ENCODE data around the gene MAGI3.
"Not testable (repeated sequence)": the region's sequence is repeated elsewhere in the genome, so short reads cannot be mapped to it uniquely, and the experiment has no call there.

MAGI3 gene

DNA sequence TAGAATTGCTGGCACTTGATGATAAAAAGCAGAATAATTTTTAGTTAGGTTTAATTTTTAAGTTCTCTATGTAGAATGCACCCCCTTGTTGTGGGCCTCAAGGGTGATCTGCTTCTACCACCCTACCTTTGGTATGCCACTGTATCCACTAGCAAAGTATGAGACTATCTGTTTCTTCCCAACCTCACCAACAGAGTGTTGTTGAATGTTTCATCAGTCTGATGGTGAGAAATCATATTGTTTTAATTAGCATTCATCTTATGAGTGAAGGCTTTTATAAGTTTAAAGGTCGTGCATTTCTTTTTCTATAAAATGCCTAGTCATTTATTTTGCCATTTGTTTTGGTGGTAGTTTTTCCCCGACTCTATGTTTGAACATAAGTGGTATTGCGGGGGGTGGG lies 141.0 kb downstream of the MAGI3 start:
- no peak for DNase-seq

DNA sequence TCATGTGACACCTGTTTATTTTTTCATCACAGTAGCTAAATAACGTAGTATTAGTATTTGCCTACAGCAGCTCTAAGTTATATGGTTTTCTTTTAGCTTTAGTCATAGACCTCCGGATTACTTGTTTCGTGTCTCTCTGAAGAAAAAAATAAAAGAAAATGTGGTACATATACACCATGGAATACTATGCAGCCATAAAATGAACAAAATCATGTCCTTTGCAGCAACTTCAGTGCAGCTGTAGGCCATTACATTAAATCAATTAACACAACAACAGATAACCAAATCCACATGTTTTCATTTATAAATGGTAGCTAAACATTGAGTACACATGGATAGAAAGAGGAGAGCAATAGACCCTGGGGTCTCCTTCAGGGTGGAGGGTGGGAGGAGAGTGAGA lies 142.7 kb downstream of the MAGI3 start:
- DNase-seq: no peak

DNA sequence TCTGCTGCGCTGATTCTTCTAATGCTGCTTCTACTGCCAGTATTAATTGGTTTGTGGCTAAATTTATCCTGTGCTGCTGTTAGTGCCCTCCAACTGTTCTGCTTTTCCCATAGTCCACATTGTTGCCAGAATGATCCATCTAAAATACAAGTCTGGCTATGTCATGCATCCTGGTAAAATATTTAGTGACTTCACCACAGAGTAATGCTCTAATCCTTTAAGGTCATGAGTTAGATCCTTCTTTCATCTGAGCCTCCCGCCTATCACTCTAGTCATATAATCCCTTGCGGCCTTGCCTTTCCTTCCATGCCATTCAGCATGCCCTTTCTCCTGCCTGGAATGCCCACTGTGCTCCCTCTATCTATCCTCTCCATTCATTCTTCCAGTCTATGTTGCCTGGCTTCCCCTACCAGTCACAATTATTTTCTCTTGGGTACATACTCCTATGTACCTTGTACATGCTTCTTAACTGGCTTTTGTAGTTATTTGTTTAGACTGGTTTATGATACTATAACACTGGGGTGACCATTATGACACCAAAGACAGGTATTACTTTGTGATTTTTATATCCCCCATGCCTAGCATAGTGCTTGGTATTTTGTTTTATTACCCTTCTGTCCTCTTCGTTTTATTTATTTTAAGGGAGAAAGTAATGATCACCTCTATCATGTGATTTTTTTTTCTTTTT lies 144.0 kb downstream of the MAGI3 start:
- no peak for DNase-seq

DNA sequence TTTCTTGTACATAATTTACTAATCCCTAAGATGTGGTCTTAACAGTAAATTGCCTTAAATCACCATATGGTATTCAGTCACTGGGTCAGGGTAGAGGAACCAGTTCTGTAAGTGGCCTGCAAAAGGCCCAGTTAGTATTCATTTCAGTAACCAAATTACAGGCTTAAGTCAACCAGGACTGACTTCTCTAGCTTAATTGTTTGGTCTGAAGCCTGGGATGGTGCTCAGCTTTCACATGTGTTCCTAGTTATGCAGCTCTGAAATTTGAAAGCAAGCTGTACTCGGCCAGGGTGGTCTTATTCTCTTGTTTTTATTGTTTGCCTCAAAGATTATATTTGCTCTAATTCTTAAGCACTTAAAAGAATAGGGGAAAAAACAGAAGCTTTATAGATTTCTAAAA lies 144.6 kb downstream of the MAGI3 start:
- no peak for DNase-seq

DNA sequence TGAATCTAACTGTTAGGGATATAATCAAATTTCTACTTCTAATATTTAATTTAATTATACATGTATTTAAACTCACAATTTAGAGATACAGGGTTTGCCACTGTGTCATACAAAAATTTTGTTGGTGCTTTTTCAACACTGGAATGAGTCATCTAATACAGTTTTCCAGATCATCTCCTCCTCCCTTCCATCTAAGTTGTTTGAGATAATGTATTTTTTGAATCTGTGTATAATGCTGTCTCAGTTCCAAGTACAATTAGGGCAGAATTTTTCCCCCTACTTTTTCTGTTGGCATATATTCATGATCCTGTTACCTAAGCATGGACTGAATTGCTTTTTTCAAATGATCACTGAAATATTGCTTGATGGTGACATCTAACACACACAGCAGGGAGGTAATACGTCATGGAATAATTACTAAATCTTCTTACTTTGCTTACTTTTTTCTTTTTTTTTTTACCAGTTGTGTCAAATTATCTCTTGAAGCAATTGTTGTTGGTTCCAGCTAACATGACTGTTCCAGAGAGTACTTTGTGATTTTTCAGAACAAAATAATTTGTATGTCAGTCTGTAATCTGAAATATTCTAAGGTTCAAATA lies 146.0 kb downstream of the MAGI3 start:
- DNase-seq: no peak

DNA sequence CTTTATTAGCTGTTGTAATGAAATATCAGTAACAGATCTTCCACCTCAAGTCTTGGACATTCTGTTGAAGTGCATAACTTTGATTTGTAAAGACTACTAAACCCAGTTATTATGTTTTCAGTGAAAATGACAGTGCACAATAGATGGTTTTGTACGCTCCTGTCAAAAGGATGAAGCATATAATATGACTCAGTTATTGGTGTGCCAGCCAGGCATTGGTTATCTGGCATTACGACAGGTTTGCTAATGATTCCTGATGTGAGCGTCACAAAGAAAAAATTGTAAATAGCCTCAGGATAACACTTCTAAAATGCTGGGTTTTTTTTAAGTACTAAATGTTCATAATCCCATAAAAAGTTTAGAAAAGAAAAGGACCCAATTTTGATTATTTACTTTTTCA lies 147.9 kb downstream of the MAGI3 start:
- DNase-seq: no peak

DNA sequence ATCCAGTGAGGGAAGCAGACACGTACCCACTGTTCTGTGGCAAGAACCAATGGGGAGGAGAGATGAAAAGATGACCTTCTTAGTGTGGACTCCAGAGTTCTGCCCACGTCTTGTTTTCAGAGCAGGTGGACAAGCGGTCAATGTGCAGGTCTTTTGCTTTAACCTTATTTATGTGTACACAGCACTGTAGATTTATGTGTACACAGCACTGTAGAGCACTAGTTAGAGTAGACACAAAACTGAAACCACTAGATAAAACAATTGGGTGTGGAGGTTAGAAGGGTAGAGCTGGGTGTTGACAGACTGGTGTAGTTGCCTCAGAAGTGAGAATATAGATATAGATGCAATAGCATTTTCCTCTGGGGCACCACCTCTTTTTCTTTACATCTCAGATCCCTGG lies 150.0 kb downstream of the MAGI3 start:
- DNase-seq: no peak

DNA sequence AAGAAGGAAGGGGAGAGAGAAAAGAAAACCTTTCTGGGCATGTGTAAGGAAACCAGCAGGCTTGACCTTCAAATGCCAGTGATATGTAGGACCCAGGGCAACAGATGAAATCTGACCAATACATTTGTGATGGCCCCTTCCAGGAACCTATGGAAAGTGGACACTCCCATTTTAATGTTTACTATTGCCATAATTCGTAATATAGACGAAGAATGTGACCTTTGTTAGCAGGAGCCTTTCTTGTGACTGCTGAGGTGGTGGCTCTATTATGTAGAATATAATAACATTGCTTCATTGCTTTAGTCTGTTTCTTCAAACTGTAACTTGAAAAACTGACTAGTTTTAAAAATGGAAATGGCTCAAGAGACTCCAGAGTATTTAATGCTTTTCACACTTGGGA lies 150.8 kb downstream of the MAGI3 start:
- no peak for DNase-seq

DNA sequence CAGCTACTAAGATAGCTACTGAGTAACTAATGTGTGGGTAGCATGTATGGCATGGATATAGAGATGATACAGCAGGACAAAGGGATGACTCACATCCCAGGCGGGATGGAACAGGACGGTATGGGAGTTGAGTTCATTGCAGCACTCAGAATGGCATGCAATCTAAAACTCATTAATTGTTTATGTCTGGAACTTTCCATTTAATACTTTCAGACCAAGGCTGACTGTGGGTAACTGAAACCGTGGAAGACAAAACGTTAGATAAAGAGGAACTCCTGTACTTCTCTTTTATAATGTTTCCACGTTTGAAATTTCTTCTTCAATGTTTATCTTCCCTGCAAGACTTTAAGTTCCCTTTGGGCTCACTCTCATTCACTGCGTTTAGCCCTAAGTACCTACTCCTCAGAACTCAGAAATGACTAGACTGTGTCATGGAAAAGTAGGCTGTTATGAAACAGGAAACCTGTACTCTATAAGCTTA lies 151.9 kb downstream of the MAGI3 start:
- DNase-seq: no peak

DNA sequence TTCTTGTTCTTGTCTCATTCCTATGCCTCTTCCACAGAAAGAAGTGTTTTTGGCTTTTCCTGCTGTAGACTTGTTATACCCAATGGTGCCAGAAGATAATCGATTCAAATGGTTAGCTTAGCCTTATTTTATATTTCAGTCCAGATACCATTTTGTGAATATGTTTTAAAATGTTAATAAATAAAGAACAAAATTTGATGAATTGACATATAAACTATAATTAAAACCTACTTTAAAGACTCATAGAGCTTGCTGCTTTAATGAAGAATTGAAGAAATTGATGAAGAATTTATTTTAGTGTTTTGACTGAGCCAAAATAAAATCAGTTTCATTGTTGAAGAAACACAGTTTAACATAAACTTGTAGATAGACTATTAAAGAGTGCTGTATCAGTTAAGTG lies 152.8 kb downstream of the MAGI3 start:
- DNase-seq: no peak

DNA sequence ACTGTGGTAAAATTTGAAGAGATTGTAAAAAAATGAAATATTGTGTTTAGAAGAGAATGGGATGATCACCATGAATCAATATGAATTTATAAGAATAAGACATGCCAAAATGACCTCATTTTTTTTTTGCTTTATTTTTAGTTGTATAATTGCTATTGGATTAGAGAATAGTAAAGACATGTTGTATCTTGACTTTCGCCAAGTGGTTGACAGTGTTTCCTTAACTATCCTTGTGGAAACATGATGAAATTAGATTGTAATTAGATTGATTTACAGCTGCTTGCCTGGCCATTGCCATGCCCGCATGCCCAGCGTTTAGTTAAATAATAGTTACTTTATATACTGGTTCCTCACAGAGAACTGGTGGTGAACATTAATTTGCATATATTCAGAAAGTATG lies 154.9 kb downstream of the MAGI3 start:
- no peak for DNase-seq

DNA sequence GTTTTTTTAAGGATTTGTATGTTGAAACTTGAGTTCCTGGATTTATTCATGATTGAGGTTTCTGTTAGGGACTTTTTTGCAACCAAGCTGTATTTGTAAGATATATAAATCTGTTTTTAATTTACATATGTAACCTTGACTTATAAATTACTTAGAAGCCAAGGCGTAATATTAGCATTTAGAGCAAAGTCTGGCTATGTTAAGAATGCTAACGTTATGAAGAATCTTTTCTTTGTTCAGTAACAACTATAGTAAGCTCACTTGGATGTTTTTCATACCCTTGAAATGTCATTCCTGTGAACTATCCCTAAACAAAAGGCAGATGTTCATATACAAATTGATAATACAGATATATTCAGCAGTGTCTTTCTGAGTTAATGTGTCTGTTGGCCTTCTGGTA lies 155.3 kb downstream of the MAGI3 start:
- DNase-seq: no peak

DNA sequence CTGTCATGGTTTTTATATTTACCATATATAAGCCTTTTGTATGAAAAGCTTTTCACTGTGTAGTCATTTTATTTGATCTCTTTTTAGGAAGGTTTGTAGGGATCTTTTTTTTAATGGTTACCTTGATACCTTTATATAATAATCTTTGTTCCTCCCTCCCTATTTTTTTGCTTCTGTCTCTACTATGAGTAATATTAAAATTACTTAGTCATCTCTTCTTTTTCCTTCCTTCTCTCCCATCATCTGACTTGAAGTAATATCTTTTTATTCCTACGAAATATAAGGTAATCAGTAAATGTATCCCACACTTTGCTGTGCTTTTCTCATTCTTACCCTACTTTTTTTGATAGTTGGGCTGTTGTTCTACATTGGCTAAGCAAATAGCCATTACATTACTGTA lies 161.4 kb downstream of the MAGI3 start:
- no peak for DNase-seq

DNA sequence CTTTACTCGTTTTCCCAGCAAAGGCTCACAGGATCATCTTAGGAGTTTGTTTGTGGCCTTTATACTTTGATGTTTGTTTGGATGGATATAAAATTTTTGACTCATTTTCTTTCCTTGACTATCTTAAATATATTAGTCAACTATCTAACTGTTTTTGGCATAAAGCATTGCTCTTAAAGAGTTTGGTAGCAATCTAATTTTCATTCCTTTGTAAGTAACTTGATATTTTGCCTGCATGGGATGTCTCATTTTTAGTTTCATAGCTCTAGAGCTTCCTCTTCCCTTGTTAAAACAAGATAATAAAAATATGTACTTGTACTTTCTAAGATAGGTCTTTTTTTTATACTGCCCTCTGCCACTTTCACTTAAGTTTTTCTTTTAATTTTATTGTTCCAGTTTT lies 161.9 kb downstream of the MAGI3 start:
- DNase-seq: no peak

DNA sequence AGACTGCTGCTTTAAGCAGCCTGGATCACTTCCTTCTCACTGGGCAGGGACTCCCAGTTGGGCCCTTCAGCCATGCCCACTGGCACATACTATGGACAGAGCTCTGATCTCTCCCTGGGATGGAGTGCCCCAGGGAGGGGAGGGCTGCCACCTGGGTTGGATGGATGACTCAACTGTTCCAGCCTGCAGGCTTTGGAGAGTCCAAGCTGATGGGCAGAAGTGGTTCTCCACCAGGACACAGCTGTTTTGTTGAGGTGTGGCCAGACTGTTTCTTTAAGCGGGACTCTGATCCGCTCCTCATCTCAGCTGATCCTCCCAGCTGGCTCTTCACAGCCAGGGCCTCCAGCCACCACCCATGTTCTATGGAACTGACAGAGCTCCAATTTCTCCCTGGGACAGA lies 166.9 kb downstream of the MAGI3 start:
- no peak for DNase-seq

DNA sequence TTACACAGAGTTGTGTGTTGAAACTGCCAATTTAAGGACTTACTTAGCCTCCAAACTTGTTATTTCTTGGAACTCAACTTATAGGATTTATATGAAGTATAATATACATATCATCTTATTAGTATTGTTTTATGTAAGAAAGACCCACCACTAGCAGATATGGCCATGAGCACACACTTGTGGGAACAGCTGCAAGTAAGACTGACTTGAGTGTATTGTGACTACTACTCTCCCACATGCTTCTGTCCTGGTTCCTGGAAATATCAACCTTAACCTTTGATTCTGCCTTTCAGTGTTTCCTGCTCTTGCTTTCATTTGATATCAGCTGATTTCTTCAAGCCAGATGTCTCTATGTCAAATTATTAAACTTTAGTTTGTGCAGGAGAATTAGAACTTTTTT lies 175.3 kb downstream of the MAGI3 start:
- DNase-seq: no peak

DNA sequence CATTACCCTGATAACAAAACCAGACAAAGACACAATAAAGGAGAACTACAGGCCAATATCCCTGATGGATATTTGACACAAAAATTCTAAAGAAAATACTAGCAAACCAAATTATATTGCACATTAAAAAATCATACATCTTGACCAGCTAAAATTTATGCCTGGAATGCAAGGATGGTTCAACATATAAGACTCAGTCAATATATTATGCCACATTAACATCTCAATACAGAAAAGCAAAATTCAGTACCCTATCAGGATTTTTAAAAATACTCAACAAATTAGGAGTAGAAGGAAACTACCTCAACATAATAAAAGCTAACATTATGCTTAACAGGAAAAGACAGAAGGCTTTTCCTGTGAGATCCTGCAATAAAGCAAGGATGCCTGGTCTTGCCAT lies 177.1 kb downstream of the MAGI3 start:
- DNase-seq: no peak

DNA sequence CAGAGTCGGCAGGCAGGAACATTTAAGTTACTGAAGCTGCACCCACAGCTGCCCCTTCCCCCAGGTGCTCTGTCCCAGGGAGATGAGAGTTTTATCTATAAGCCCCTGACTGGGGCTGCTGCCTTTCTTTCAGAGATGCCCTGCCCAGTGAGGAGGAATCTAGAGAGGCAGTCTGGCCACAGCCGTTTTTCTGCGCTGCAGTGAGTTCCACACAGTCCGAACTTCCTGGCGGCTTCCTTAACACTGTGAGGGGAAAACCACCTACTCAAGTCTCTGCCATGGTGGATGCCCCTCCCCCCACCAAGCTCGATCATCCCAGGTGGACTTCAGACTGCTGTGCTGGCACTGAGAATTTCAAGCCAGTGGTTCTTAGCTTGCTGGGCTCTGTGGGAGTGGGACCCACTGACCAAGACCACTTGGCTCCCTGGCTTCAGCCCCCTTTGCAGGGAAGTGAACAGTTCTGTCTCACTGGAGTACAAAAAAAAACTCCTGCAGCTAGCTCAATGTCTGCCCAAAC lies 185.5 kb downstream of the MAGI3 start:
- DNase-seq: not testable (repeated sequence)

DNA sequence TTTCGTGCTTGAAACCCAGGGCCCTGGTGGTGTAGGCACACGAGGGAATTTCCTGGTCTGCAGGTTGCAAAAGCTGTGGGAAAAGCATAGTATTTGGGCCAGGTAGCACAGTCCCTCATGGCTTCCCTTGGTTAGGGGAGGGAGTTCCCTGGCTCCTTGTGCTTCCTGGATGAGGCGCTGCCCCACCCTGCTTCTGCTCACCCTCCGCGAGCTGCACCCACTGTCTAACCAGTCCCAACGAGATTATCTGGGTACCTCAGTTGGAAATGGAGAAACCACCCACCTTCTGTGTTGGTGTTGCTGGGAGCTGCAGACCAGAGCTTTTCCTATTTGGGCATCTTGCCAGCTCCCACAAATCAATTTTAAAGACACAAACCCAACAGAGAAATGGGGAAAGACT lies 186.0 kb downstream of the MAGI3 start:
- DNase-seq: no peak

DNA sequence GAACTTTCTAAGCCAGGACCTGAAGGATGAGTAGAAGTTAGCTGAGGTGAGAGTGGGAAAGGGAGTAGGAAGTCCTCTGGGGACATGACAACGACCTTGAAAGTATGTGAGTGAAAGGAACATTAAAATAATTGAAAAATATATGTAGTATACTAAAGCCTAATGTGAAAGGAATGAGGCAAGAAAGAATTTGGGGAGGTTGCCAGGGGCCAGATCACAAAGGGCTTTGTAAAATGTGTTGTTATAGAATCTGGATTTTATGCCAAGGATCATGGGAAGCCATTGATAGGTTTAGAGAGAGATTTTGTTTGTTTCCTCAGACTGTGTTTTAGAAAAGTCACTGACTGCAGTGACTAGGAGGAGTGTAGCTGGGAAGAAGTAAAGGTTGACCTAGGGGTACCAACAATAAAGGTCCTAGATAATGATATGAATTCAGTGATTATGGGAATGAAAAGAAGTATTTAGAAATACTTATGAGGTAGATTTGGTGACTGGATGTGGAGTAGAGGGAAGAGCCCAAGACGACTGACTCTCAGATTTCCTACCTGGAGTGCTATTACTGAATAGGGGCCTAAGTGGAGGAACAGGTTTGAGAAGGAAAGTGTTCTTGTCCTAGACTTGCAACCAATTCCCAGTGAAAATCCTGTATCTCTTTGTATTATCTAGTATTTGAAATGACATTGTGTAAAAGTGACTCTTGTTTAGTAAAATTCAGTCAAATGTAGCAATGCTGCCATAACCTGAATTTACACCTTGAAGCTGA lies 189.1 kb downstream of the MAGI3 start:
- no peak for DNase-seq

DNA sequence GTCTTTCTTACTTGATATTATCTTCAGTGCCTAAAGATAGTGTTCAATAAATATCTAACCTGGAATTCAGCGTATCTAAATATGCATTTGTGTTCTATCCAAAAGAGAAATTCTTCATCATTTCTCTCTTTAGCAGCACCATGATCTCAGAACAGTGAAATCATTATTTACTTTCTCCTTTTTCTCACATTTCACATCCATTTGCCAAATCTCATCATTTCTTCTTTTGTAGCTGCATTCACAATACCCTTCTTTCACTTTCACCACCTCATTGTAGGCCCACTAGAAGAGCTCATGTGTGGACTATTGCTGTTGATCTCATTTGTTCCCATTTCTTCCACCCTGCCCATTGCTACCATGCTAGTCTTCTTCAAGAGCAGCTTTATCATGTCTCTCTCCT lies 191.0 kb downstream of the MAGI3 start:
- DNase-seq: no peak

DNA sequence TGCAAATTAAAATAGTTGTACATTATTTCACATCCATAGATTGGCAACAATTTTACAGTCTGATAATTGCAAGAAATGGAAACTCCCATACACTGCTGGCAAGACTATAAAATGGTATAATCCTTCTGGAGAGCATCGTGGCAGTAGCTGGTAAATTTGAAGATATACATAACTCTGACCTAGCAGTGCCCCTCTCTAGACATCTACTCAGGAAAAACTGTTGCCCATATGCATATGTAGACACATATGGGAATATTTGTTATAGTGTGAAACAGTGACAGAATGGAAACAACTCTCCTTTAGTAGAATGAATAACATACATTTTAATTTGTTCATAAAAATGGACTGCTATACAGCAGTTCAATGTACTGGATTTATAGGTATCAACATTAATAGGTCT lies 191.8 kb downstream of the MAGI3 start:
- DNase-seq: no peak

DNA sequence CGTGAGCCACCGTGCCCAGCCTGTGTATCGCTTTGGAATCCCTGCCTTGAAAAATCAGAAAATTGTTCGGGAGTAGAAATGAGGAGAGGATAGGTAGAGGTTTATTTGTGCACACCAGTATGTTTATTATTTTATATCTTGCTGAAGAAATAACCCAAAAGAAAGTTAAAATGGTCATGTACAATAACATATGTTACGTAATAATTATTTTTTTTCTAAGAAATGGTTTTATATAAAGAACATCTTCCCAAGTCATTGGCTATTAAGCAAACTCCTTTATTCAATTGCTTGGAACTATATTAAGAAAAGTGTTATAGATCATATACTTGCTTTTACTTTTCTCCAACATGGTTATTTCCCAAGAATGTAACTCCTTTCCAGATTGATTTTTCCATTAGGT lies 197.2 kb downstream of the MAGI3 start:
- DNase-seq: no peak

DNA sequence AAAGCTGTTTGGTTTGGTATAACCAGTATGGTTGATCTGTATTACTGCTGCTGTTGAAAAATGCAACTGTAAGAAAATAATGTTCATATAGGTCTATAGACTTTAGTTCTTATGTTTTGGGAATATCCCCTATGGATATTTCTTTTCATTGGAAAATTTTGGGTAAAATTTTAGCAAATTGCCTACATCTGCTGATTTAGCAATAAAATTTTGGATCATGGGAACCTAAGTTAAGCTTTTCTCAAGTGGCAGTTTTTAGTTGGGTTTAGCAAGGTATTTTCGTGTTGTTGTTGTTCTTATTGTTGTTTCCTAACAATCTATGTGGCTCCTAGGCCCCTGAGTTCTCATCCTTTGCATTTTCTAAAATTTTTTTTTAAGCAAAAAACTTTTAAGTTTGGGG lies 201.9 kb downstream of the MAGI3 start:
- no peak for DNase-seq
